NCI-H1092 treated with DMSO at 0.1 percent for 48 hours (cell line): ENCODE measurements around the gene GATM.
"Not testable (repeated sequence)": the region's sequence is repeated elsewhere in the genome, so short reads cannot be mapped to it uniquely, and the experiment has no call there.

ENCODE experiments used
- DNase-seq: peaks from one replicate; lab custom pipeline; 2025; lab: John Stamatoyannopoulos, UW

The GATM gene

GRCh38 chr15:45354711-45355110 is 23.6 kb downstream of the GATM start:
- no peak for DNase-seq

- no peak for DNase-seq
Measured at GRCh38 chr15:45351227-45351626, 27.1 kb downstream of the GATM start.

- DNase-seq: no peak
Measured at GRCh38 chr15:45349623-45350022, 28.7 kb downstream of the GATM start.

- no peak for DNase-seq
Measured at GRCh38 chr15:45347989-45348388, 30.4 kb downstream of the GATM start.

GRCh38 chr15:45347033-45347432 is 31.3 kb downstream of the GATM start:
- DNase-seq: no peak

- no peak for DNase-seq
Measured at GRCh38 chr15:45346381-45346780, 32.0 kb downstream of the GATM start.

GRCh38 chr15:45343258-45343860 is 35.0 kb downstream of the GATM start:
- DNase-seq: no peak

- no peak for DNase-seq
Measured at GRCh38 chr15:45341790-45342189, 36.6 kb downstream of the GATM start.

- DNase-seq: no peak
Measured at GRCh38 chr15:45340429-45340828, 37.9 kb downstream of the GATM start.

- DNase-seq: no peak
Measured at GRCh38 chr15:45338417-45338816, 39.9 kb downstream of the GATM start.

- DNase-seq: no peak
Measured at GRCh38 chr15:45337224-45337623, 41.1 kb downstream of the GATM start.

GRCh38 chr15:45333550-45333949 is 44.8 kb downstream of the GATM start:
- no peak for DNase-seq

GRCh38 chr15:45332694-45333093 is 45.6 kb downstream of the GATM start:
- DNase-seq: no peak

GRCh38 chr15:45331972-45332371 is 46.4 kb downstream of the GATM start:
- no peak for DNase-seq

- no peak for DNase-seq
Measured at GRCh38 chr15:45328663-45329062, 49.7 kb downstream of the GATM start.

GRCh38 chr15:45326741-45327140 is 51.6 kb downstream of the GATM start:
- DNase-seq: no peak

- DNase-seq: no peak
Measured at GRCh38 chr15:45326280-45326679, 52.1 kb downstream of the GATM start.

- no peak for DNase-seq
Measured at GRCh38 chr15:45320581-45321205, 57.7 kb downstream of the GATM start.

GRCh38 chr15:45319472-45320214 is 58.7 kb downstream of the GATM start:
- no peak for DNase-seq

GRCh38 chr15:45314960-45315359 is 63.4 kb downstream of the GATM start:
- no peak for DNase-seq

GRCh38 chr15:45314117-45314516 is 64.2 kb downstream of the GATM start:
- DNase-seq: not testable (repeated sequence)
